GM12878 (cell line): ENCODE data around the gene EPB42. TPM values are rescaled to one million over a fixed set of nuclear protein-coding genes. Genes with fewer than 3 reads are reported as not detected.

Experiments
- ATAC-seq: fragments of 200-7000 bp; cut with Tn5 transposase; 3 replicates; pipeline ENCODE4 v1.9.1; 2020; ENCODE audit warnings: mild to moderate bottlenecking, moderate library complexity
- BruUV-seq: library from RNA; stranded (reverse); fragments of 400-500 nt; replicated peaks from 2 replicates; lab custom pipeline; 2021; lab: Mats Ljungman, UMichigan
- CTCF ChIA-PET: fragments of 300-600 bp; sonication (Branson Sonifier 250); formaldehyde crosslinking; extraction: SDS; loops from one replicate; lab custom pipeline; 2021; ENCODE audit warnings: inconsistent platforms; lab: Yijun Ruan, JAX
- POLR2A ChIA-PET: fragments of 350-600 bp; formaldehyde crosslinking; extraction: SDS; loops from one replicate; lab custom pipeline; 2021; ENCODE audit warnings: inconsistent platforms; lab: Charles Lee
- RAD21 ChIA-PET: fragments of 300-600 bp; sonication (Branson Sonifier 250); formaldehyde crosslinking; loops from one replicate; lab custom pipeline; 2023; ENCODE audit warnings: antibody characterized with exemption; ENCODE audit not compliant: unreplicated experiment; lab: Charles Lee
- SMC1A ChIA-PET: fragments of 300-600 bp; sonication (Branson Sonifier 250); formaldehyde crosslinking; loops from one replicate; lab custom pipeline; 2023; ENCODE audit not compliant: unreplicated experiment, uncharacterized antibody; lab: Charles Lee
- DNase-seq: peaks from one replicate; pipeline ENCODE4 v3.0.0-alpha.2; 2011; ENCODE audit warnings: low read depth, low spot score
- FAIRE-seq: peaks from 3 replicates; lab custom pipeline; 2011; peaks lifted over from hg19 to GRCh38; lab: Jason Lieb, UNC
- H2AFZ ChIP-seq: 2 replicates; pipeline ENCODE4 v1.6.0; 2011; ENCODE audit warnings: low read depth, low read length, control low read depth; ENCODE audit not compliant: control insufficient read depth
- H3K27ac ChIP-seq: 2 replicates; pipeline ENCODE4 v1.5.1; 2011; ENCODE audit warnings: control low read depth; ENCODE audit not compliant: control insufficient read depth, insufficient read depth
- H3K27me3 ChIP-seq, 2 experiments: replicated peaks in 1 of 2; 2 replicates each; pipeline versions ENCODE4 v1.6.0 to v1.6.1; 2011; ENCODE audit warnings: low read length in 1 of 2; ENCODE audit not compliant: control insufficient read depth in 2 of 2, insufficient read depth in 2 of 2
- H3K36me3 ChIP-seq, 2 experiments: 2 replicates each; pipeline ENCODE4 v1.5.1; 2011; ENCODE audit warnings: low read length in 1 of 2; ENCODE audit not compliant: control insufficient read depth in 2 of 2, insufficient read depth in 2 of 2
- H3K4me1 ChIP-seq: 2 replicates; pipeline ENCODE4 v1.6.1; 2011; ENCODE audit warnings: mild to moderate bottlenecking, low read length, moderate library complexity, mixed read lengths; ENCODE audit not compliant: control insufficient read depth, insufficient read depth
- H3K4me2 ChIP-seq: 2 replicates; pipeline ENCODE4 v1.6.0; 2011; ENCODE audit warnings: control low read depth; ENCODE audit not compliant: control insufficient read depth, insufficient read depth
- H3K4me3 ChIP-seq: fragments of 200-600 bp; sonication (generic); 2 replicates; pipeline ENCODE4 v1.5.1; 2016
- H3K79me2 ChIP-seq: 2 replicates; pipeline ENCODE4 v1.6.0; 2011; ENCODE audit warnings: low read length; ENCODE audit not compliant: control insufficient read depth, insufficient read depth
- H3K9ac ChIP-seq: 2 replicates; pipeline ENCODE4 v1.8.0; 2011; ENCODE audit warnings: low read length, control low read depth, mixed read lengths; ENCODE audit not compliant: control insufficient read depth, insufficient read depth
- H3K9me3 ChIP-seq: replicated peaks from 3 replicates; pipeline ENCODE4 v1.5.1; 2011; ENCODE audit warnings: mild to moderate bottlenecking, low read length; ENCODE audit not compliant: control insufficient read depth, insufficient read depth
- H4K20me1 ChIP-seq: 2 replicates; pipeline ENCODE4 v1.6.0; 2011; ENCODE audit not compliant: control insufficient read depth, insufficient read depth
- SREBF1 ChIP-seq: IDR thresholded peaks from 2 replicates; pipeline ENCODE4 v1.6.1; 2012; ENCODE audit warnings: mild to moderate bottlenecking, low read length
- WGBS: methylation state at CpG from one replicate; pipeline ENCODE4 v1.1.6; 2016; ENCODE audit warnings: low lambda C conversion rate; ENCODE audit not compliant: insufficient replicate concordance, insufficient coverage; ENCODE audit errors: missing lambda C conversion rate; 5-methylcytosine and 5-hydroxymethylcytosine counted together
- in situ Hi-C: fragments of 300-500 bp; cut with MboI; formaldehyde crosslinking; loops from 9 replicates; pipeline ENCODE4 v1.14.3; 2018; ENCODE audit warnings: mixed read lengths
- intact Hi-C: fragments of 100-400 bp; cut with micrococcal nuclease; formaldehyde crosslinking; loops from one replicate; pipeline ENCODE4 v1.14.2; 2022; ENCODE audit not compliant: unreplicated experiment
- polyA plus RNA-seq, 11 experiments: library from polyadenylated mRNA; depleted of rRNA in 4 of 11; unstranded in 6 of 11; stranded (reverse) in 5 of 11; fragments of >200 nt; fragmentation: Nextera tagmentation in 4 of 11; fragmentation: Illumina TruSeq in 1 of 11; extraction: Ambion mirVana in 4 of 11; extraction: Trizol in 1 of 11; gene quantifications; 1 replicate in 1 of 11; 2 replicates in 10 of 11; pipeline versions ENCODE4 v1.2.1 to v1.2.3, GENCODE V29; 2011 to 2016; ENCODE audit warnings: inconsistent platforms in 2 of 11, missing spikeins in 2 of 11, low read depth in 1 of 11
- total RNA-seq, 4 experiments: library from RNA; depleted of rRNA in 3 of 4; stranded (reverse); fragments of >200 nt in 3 of 4; fragmentation: Illumina TruSeq in 1 of 4; extraction: Trizol in 1 of 4; gene quantifications; 2 replicates each; pipeline versions ENCODE4 v1.2.1 to v1.2.3, GENCODE V29; 2013 to 2021
- TF ChIP-seq, protein P1 (sequence below): fragments of 450-650 bp; IDR thresholded peaks from 2 replicates; pipeline ENCODE4 v1.6.1; 2016; ENCODE audit warnings: mild to moderate bottlenecking
- TF ChIP-seq, protein P2 (sequence below): IDR thresholded peaks from 2 replicates; pipeline ENCODE4 v1.6.1; 2012; ENCODE audit warnings: mild to moderate bottlenecking, low read depth, low read length

The EPB42 gene
- total and polyA plus RNA-seq, 10 of the 15 experiments (the other 5 are each of a cell fraction or from before 2014, with no cell fraction given) = not detected

- WGBS = 0% methylated on average over 2 of the region's 2 CpGs
- CTCF ChIA-PET = interaction anchor here (1.0 to 8.9 kb wide), 8 partner anchors 8 to 265 kb away, joined by 3 to 86 read pairs (median 4); partner anchors contain the start of gene TGM5
Measured at GRCh38 chr15:43249236-43249635, 28.4 kb upstream of the EPB42 start.

More at GRCh38 chr15:43249236-43249635, 28.4 kb upstream of the EPB42 start:
- Histone ChIP-seq H3K4me2 (peak overlapping the region; percentile 65), H3K4me3 (0 out of 2 replicates have a peak overlapping the region, but pooled peaks have one; percentile 5), H3K27me3 (no peaks in the 10 kb centered on the region), H3K4me1 (peaks cover 48% of the 10 kb centered on the region), H3K79me2 (no peaks in the 10 kb centered on the region), H3K27ac (peak overlapping the region; percentile 80), H2AFZ (peak overlapping the region; percentile 46; the same call in 1 of the 2 replicates), H3K9me3 (no peaks in the 10 kb centered on the region), H3K9ac (peak overlapping the region; percentile 53), H3K36me3 (no peaks in the 10 kb centered on the region), H4K20me1 (no peaks in the 10 kb centered on the region)
- BruUV-seq = no TSS peak
- intact Hi-C loops = loop anchor here (1.0 kb wide), 1 partner anchor 10 kb away; no protein-coding TSS in a partner anchor
- ATAC-seq = peak; percentile 10
- SMC1A ChIA-PET = interaction anchor here (0.7 to 3.5 kb wide), 5 partner anchors 8 to 23 kb away, joined by 3 to 17 read pairs (median 11); no protein-coding TSS in a partner anchor
- in situ Hi-C loops = no loop called here
- TF ChIP-seq, protein P1, sequence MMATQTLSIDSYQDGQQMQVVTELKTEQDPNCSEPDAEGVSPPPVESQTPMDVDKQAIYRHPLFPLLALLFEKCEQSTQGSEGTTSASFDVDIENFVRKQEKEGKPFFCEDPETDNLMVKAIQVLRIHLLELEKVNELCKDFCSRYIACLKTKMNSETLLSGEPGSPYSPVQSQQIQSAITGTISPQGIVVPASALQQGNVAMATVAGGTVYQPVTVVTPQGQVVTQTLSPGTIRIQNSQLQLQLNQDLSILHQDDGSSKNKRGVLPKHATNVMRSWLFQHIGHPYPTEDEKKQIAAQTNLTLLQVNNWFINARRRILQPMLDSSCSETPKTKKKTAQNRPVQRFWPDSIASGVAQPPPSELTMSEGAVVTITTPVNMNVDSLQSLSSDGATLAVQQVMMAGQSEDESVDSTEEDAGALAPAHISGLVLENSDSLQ = no peak
- TF ChIP-seq, protein P2, sequence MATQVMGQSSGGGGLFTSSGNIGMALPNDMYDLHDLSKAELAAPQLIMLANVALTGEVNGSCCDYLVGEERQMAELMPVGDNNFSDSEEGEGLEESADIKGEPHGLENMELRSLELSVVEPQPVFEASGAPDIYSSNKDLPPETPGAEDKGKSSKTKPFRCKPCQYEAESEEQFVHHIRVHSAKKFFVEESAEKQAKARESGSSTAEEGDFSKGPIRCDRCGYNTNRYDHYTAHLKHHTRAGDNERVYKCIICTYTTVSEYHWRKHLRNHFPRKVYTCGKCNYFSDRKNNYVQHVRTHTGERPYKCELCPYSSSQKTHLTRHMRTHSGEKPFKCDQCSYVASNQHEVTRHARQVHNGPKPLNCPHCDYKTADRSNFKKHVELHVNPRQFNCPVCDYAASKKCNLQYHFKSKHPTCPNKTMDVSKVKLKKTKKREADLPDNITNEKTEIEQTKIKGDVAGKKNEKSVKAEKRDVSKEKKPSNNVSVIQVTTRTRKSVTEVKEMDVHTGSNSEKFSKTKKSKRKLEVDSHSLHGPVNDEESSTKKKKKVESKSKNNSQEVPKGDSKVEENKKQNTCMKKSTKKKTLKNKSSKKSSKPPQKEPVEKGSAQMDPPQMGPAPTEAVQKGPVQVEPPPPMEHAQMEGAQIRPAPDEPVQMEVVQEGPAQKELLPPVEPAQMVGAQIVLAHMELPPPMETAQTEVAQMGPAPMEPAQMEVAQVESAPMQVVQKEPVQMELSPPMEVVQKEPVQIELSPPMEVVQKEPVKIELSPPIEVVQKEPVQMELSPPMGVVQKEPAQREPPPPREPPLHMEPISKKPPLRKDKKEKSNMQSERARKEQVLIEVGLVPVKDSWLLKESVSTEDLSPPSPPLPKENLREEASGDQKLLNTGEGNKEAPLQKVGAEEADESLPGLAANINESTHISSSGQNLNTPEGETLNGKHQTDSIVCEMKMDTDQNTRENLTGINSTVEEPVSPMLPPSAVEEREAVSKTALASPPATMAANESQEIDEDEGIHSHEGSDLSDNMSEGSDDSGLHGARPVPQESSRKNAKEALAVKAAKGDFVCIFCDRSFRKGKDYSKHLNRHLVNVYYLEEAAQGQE = no peak
- no peak for TF ChIP-seq SREBF1
- POLR2A ChIA-PET = no interaction called here
- no peak for FAIRE-seq
- RAD21 ChIA-PET = interaction anchor here (0.9 to 7.9 kb wide), 5 partner anchors 11 to 23 kb away, joined by 3 to 76 read pairs (median 12); partner anchors contain the start of gene TGM5
- no peak for DNase-seq
